IMR-90 (cell line): ENCODE data around the gene MEGF10. TPM values are rescaled to one million over a fixed set of nuclear protein-coding genes. Genes with fewer than 3 reads are reported as not detected.

Source experiments
- ATAC-seq: fragments of 200-7000 bp; cut with Tn5 transposase; 2 replicates; pipeline ENCODE4 v1.9.1; 2020; ENCODE audit warnings: low read depth, mild to moderate bottlenecking, moderate library complexity
- BruUV-seq: library from RNA; stranded (reverse); fragments of 400-500 nt; replicated peaks from 2 replicates; lab custom pipeline; 2021; lab: Mats Ljungman, UMichigan
- CTCF ChIA-PET: fragments of 300-600 bp; formaldehyde crosslinking; extraction: SDS; loops from one replicate; lab custom pipeline; 2021; ENCODE audit warnings: antibody characterized with exemption; lab: Yijun Ruan, JAX
- POLR2A ChIA-PET: fragments of 300-600 bp; sonication (Branson Sonifier 250); formaldehyde crosslinking; loops from one replicate; lab custom pipeline; 2022; ENCODE audit warnings: antibody characterized with exemption; ENCODE audit not compliant: unreplicated experiment; lab: Charles Lee
- DNase-seq: peaks from one replicate; pipeline ENCODE4 v3.0.0; 2013
- H2AFZ ChIP-seq: replicated peaks from 2 replicates; pipeline ENCODE3; 2013; ENCODE audit warnings: low read length, mild to moderate bottlenecking; ENCODE audit not compliant: poor library complexity
- H2AK5ac ChIP-seq: 2 replicates; pipeline ENCODE4 v1.6.1; 2013; ENCODE audit warnings: low read depth, low read length, inconsistent platforms
- H2AK9ac ChIP-seq: replicated peaks from 2 replicates; pipeline ENCODE3; 2013; ENCODE audit warnings: mild to moderate bottlenecking, low read depth, low read length, moderate library complexity; ENCODE audit not compliant: poor library complexity
- H2BK120ac ChIP-seq: 2 replicates; pipeline ENCODE4 v1.6.1; 2013; ENCODE audit warnings: low read depth, low read length, inconsistent platforms
- H2BK15ac ChIP-seq: 3 replicates; pipeline ENCODE4 v1.6.1; 2013; ENCODE audit warnings: low read depth, low read length, inconsistent platforms
- H2BK20ac ChIP-seq: 2 replicates; pipeline ENCODE4 v1.6.1; 2013; ENCODE audit warnings: low read depth, mild to moderate bottlenecking, inconsistent platforms, low read length, moderate library complexity
- H2BK5ac ChIP-seq: 2 replicates; pipeline ENCODE4 v1.6.1; 2013; ENCODE audit warnings: mild to moderate bottlenecking, low read depth, low read length, inconsistent platforms; ENCODE audit not compliant: poor library complexity, severe bottlenecking
- H3K14ac ChIP-seq: replicated peaks from 2 replicates; pipeline ENCODE4 v1.6.1; 2013; ENCODE audit warnings: low read depth, low read length, inconsistent platforms
- H3K18ac ChIP-seq: 2 replicates; pipeline ENCODE4 v1.6.1; 2013; ENCODE audit warnings: low read depth, low read length, control low read depth
- H3K23ac ChIP-seq: 2 replicates; pipeline ENCODE4 v1.6.1; 2013; ENCODE audit warnings: low read depth, low read length, inconsistent platforms
- H3K27ac ChIP-seq: 2 replicates; pipeline ENCODE4 v1.5.1; 2013; ENCODE audit warnings: mild to moderate bottlenecking, control low read depth, low read length; ENCODE audit not compliant: insufficient read depth
- H3K27me3 ChIP-seq: 2 replicates; pipeline ENCODE4 v1.6.1; 2013; ENCODE audit warnings: low read length; ENCODE audit not compliant: control insufficient read depth, insufficient read depth
- H3K36me3 ChIP-seq: 2 replicates; pipeline ENCODE4 v1.6.1; 2013; ENCODE audit warnings: low read length, mixed read lengths; ENCODE audit not compliant: control insufficient read depth, insufficient read depth
- H3K4ac ChIP-seq: 2 replicates; pipeline ENCODE4 v1.6.1; 2013; ENCODE audit warnings: low read depth, low read length, inconsistent platforms
- H3K4me1 ChIP-seq: 2 replicates; pipeline ENCODE4 v1.6.1; 2013; ENCODE audit warnings: low read length, mixed read lengths; ENCODE audit not compliant: control insufficient read depth, insufficient read depth
- H3K4me2 ChIP-seq: 2 replicates; pipeline ENCODE4 v1.6.1; 2013; ENCODE audit warnings: low read depth, mild to moderate bottlenecking, control low read depth, low read length, moderate library complexity
- H3K4me3 ChIP-seq: 2 replicates; pipeline ENCODE4 v1.5.1; 2013; ENCODE audit warnings: low read depth, mild to moderate bottlenecking, control low read depth, low read length, moderate library complexity; ENCODE audit not compliant: insufficient read depth
- H3K56ac ChIP-seq: 2 replicates; pipeline ENCODE4 v1.6.1; 2013; ENCODE audit warnings: low read length, inconsistent platforms; ENCODE audit not compliant: insufficient read depth; ENCODE audit errors: extremely low read depth
- H3K79me1 ChIP-seq, 2 experiments: 2 replicates each; pipeline ENCODE4 v1.6.1; 2013; ENCODE audit warnings: low read length in 2 of 2, inconsistent platforms in 1 of 2, low read depth in 1 of 2
- H3K9ac ChIP-seq: 2 replicates; pipeline ENCODE4 v1.6.1; 2013; ENCODE audit warnings: low read depth, low read length, control low read depth
- H3K9me1 ChIP-seq: 2 replicates; pipeline ENCODE4 v1.6.1; 2013; ENCODE audit warnings: low read length, inconsistent platforms; ENCODE audit not compliant: insufficient read depth
- H3K9me3 ChIP-seq: 2 replicates; pipeline ENCODE4 v1.6.1; 2013; ENCODE audit warnings: low read length; ENCODE audit not compliant: control insufficient read depth, insufficient read depth
- H4K20me1 ChIP-seq: 2 replicates; pipeline ENCODE4 v1.6.1; 2013; ENCODE audit warnings: low read length, inconsistent platforms; ENCODE audit not compliant: insufficient read depth
- H4K5ac ChIP-seq: 2 replicates; pipeline ENCODE4 v1.6.1; 2013; ENCODE audit warnings: mild to moderate bottlenecking, low read depth, low read length, control low read depth
- H4K8ac ChIP-seq, 2 experiments: 2 replicates each; pipeline ENCODE4 v1.6.1; 2013; ENCODE audit warnings: low read depth in 2 of 2, low read length in 2 of 2, control low read depth in 1 of 2, inconsistent platforms in 1 of 2
- H4K91ac ChIP-seq: 2 replicates; pipeline ENCODE4 v1.6.1; 2013; ENCODE audit warnings: low read depth, low read length, inconsistent platforms; ENCODE audit not compliant: insufficient read depth
- BHLHE40 ChIP-seq: fragments of 150-350 bp; IDR thresholded peaks from 2 replicates; pipeline ENCODE4 v1.6.1; 2016; ENCODE audit warnings: mild to moderate bottlenecking, low read depth, low read length
- CEBPB ChIP-seq: IDR thresholded peaks from 2 replicates; pipeline ENCODE4 v1.6.1; 2012; ENCODE audit warnings: low read depth, low read length, improper control_type of control experiment
- CHD1 ChIP-seq: IDR thresholded peaks from 2 replicates; pipeline ENCODE4 v1.6.1; 2012; ENCODE audit warnings: low read depth, low read length, improper control_type of control experiment
- CTCF ChIP-seq: conservative IDR thresholded peaks from 2 replicates; pipeline ENCODE4 v1.5.1; 2012; ENCODE audit warnings: mild to moderate bottlenecking, low read depth, low read length, improper control_type of control experiment
- ELK1 ChIP-seq: fragments of 150-350 bp; IDR thresholded peaks from 2 replicates; pipeline ENCODE4 v1.6.1; 2016; ENCODE audit warnings: low read depth, mild to moderate bottlenecking, low read length, moderate library complexity, borderline replicate concordance
- FOS ChIP-seq: fragments of 150-350 bp; IDR thresholded peaks from 2 replicates; pipeline ENCODE4 v1.6.1; 2016; ENCODE audit warnings: low read depth, low read length
- MAFK ChIP-seq: IDR thresholded peaks from 2 replicates; pipeline ENCODE4 v1.6.1; 2012; ENCODE audit warnings: low read depth, low read length, improper control_type of control experiment
- MAZ ChIP-seq: IDR thresholded peaks from 2 replicates; pipeline ENCODE4 v1.6.1; 2012; ENCODE audit warnings: low read depth, mild to moderate bottlenecking, low read length, improper control_type of control experiment, moderate library complexity, borderline replicate concordance
- MXI1 ChIP-seq: IDR thresholded peaks from 2 replicates; pipeline ENCODE4 v1.6.1; 2012; ENCODE audit warnings: low read depth, mild to moderate bottlenecking, low read length, moderate library complexity, borderline replicate concordance
- NFE2L2 ChIP-seq: fragments of 150-350 bp; IDR thresholded peaks from 2 replicates; pipeline ENCODE4 v1.6.1; 2016; ENCODE audit warnings: low read depth, mild to moderate bottlenecking, low read length
- POLR2A ChIP-seq: IDR thresholded peaks from 2 replicates; pipeline ENCODE4 v1.6.1; 2012; ENCODE audit warnings: mild to moderate bottlenecking, low read depth, low read length
- RAD21 ChIP-seq: IDR thresholded peaks from 2 replicates; pipeline ENCODE4 v1.6.1; 2012; ENCODE audit warnings: low read length, improper control_type of control experiment
- RCOR1 ChIP-seq: IDR thresholded peaks from 2 replicates; pipeline ENCODE4 v1.6.1; 2012; ENCODE audit warnings: mild to moderate bottlenecking, low read length, improper control_type of control experiment; ENCODE audit not compliant: insufficient replicate concordance
- RFX5 ChIP-seq: IDR thresholded peaks from 2 replicates; pipeline ENCODE4 v1.8.0; 2012; ENCODE audit warnings: low read depth, mild to moderate bottlenecking, low read length, moderate library complexity
- SMC3 ChIP-seq: fragments of 150-350 bp; IDR thresholded peaks from 2 replicates; pipeline ENCODE4 v1.6.1; 2016; ENCODE audit warnings: low read depth, mild to moderate bottlenecking, antibody characterized with exemption, low read length, moderate library complexity
- USF2 ChIP-seq: fragments of 150-350 bp; IDR thresholded peaks from 2 replicates; pipeline ENCODE4 v1.6.1; 2017; ENCODE audit warnings: mild to moderate bottlenecking, antibody characterized with exemption, low read length, low read depth
- WGBS, 2 experiments: methylation state at CpG; one replicate each; pipeline versions ENCODE4 v1.1.5 to v1.1.7; 2013; ENCODE audit warnings: missing lambda C conversion rate in 2 of 2; ENCODE audit not compliant: insufficient read length in 1 of 2; ENCODE audit errors: extremely low coverage in 2 of 2; 5-methylcytosine and 5-hydroxymethylcytosine counted together
- dilution Hi-C: fragments of 300-500 bp; cut with HindIII; formaldehyde crosslinking; loops from one replicate; pipeline ENCODE4 v1.14.3; 2018; ENCODE audit warnings: low sequenced_read_pairs; ENCODE audit not compliant: unreplicated experiment
- in situ Hi-C: fragments of 300-500 bp; cut with MboI; formaldehyde crosslinking; loops from 3 replicates; pipeline ENCODE4 v1.14.3; 2019; ENCODE audit warnings: low sequenced_read_pairs, inconsistent platforms, mixed read lengths
- intact Hi-C: fragments of 100-400 bp; cut with micrococcal nuclease; formaldehyde crosslinking; loops from 2 replicates; pipeline ENCODE4 v1.10.0; 2022
- polyA plus RNA-seq, 3 experiments: library from polyadenylated mRNA; depleted of rRNA; stranded (reverse); fragments of >200 nt; gene quantifications; 2 replicates each; pipeline ENCODE4 v1.2.3, GENCODE V29; 2012; ENCODE audit warnings: low replicate concordance in 1 of 3
- total RNA-seq: library from RNA; depleted of rRNA; stranded (reverse); fragments of >200 nt; gene quantifications from 2 replicates; pipeline ENCODE4 v1.2.3, GENCODE V29; 2012

Gene MEGF10
- total and polyA plus RNA-seq, 2 of the 4 experiments (the other 2 are of a cell fraction), result not detected

- H2BK20ac ChIP-seq, result no peak overlapping the region
- H2AK5ac ChIP-seq, result no peak overlapping the region
- H3K23ac ChIP-seq, result no peak overlapping the region
- no peaks in the 10 kb centered on the region for H3K36me3 ChIP-seq
- BruUV-seq, result no TSS peak
- H3K4ac ChIP-seq, result no peak overlapping the region
- H4K5ac ChIP-seq, result no peak overlapping the region
- no peak overlapping the region for H3K4me3 ChIP-seq
- TF ChIP-seq ELK1 (no peak), RCOR1 (no peak), CEBPB (no peak), FOS (no peak), SMC3 (no peak), RAD21 (no peak), RFX5 (no peak), NFE2L2 (no peak), BHLHE40 (no peak), CTCF (no peak), POLR2A (no peak), CHD1 (no peak), MXI1 (no peak), USF2 (no peak), MAZ (no peak), MAFK (no peak)
- H3K18ac ChIP-seq, result no peak overlapping the region
- ChIA-PET CTCF (no interaction called here), POLR2A (no interaction called here)
- H3K9me1 ChIP-seq, result no peaks in the 10 kb centered on the region
- WGBS, 2 experiments, result 17% methylated on average over 2 of the region's 4 CpGs; no CpG with 5 or more reads in 1 of the 2 experiments
- dilution Hi-C loops (no loop called here), intact Hi-C loops (no loop called here), in situ Hi-C loops (no loop called here)
- H2BK120ac ChIP-seq, result no peak overlapping the region
- no peak overlapping the region for H4K91ac ChIP-seq
- H2BK5ac ChIP-seq, result no peak overlapping the region
- peaks cover 1% of the 10 kb centered on the region for H3K27me3 ChIP-seq
- no peaks in the 10 kb centered on the region for H3K79me1 ChIP-seq
- H2AFZ ChIP-seq, result no peak overlapping the region
- ATAC-seq (no peak), DNase-seq (no peak)
- no peak overlapping the region for H3K9ac ChIP-seq
- no peak overlapping the region for H3K4me2 ChIP-seq
- H3K27ac ChIP-seq, result no peak overlapping the region
- no peaks in the 10 kb centered on the region for H3K9me3 ChIP-seq
- H3K56ac ChIP-seq, result no peak overlapping the region
- no peak overlapping the region for H4K8ac ChIP-seq
- no peak overlapping the region for H3K14ac ChIP-seq
- H3K4me1 ChIP-seq, result no peaks in the 10 kb centered on the region
- no peaks in the 10 kb centered on the region for H4K20me1 ChIP-seq
- H2BK15ac ChIP-seq, result no peak overlapping the region
- no peak overlapping the region for H2AK9ac ChIP-seq
These were observed 149.0 kb downstream of the MEGF10 start for GRCh38 chr5:127439644-127440043.
